NCI-H345 (cell line): Measurements from ENCODE around the gene VPS72.

ENCODE experiments used
- DNase-seq: peaks from one replicate; lab custom pipeline; 2025; lab: John Stamatoyannopoulos, UW

VPS72 gene

GRCh38 chr1:151144474-151145303 is 45.3 kb downstream of the VPS72 start:
- no peak for DNase-seq

DNA sequence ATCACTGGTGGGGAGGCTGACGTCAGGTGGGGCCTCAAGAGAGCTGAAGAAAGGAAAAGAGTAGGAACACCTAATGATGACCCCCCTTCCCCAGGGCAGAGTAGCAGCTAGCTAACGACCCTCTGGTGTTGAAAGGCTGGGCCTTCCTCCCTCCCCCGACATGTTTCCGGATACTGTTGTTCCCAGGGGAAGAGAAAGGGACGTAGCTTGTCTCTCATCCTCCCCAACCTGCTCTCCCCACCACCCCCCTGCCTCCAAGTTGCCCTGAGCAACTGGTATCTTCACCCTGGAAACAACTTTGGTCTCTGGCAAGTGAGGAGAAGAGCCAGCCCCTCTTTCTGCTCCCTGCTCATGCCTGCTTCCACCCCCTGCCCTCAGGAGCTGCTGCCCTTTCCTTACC is 46.0 kb downstream of the VPS72 start:
- no peak for DNase-seq

DNA sequence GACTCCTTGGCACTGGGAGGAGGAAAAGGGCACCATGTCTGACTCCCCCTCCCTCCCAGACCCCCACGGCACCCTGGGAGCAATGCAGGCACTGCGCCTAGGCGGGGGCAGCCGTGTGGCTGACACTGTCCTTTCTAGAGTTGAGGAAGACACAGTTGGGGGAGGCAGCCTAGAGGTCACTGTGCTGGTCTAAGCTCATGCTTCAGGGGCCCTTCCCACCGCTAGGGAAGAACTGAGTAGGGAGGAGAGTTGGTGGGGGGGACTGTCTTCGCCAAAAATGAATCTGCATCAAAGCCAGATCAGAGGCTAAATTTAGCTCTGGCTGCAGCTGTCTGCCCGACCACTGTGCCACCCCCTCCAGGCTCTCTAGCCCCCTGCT is 47.0 kb downstream of the VPS72 start:
- DNase-seq, result no peak

DNA sequence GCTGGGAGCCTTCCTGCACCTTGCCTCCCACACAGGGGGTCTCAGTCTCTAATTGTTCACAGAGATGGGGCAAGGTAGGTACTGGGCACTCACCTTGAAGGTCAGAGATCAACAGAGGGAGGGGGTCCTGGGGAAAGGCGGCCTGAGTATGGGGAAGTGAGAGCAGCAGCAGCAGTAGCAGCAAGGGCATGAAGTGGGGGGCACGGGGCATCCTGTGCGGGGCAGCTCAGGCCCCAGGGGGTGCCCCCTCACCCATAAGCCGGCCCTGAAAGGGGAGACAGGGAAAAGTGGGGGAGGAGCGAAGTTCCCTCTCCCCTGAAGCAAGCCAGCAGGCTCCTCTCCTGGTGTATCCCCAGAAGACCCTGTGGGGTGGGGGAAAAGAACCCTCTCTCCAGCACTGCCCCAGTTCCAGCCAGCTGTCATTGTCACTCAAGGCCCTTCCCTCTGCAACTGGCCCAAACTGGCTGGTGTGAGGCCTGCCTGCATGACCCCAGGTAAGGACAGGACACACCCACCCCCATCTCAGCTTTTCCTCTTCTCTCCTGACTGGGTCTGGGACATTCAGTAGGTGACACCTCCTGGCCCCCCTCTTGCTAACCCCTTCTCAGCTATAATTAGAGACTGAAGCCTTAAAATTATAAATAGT is 47.5 kb downstream of the VPS72 start:
- DNase-seq, result no peak

DNA sequence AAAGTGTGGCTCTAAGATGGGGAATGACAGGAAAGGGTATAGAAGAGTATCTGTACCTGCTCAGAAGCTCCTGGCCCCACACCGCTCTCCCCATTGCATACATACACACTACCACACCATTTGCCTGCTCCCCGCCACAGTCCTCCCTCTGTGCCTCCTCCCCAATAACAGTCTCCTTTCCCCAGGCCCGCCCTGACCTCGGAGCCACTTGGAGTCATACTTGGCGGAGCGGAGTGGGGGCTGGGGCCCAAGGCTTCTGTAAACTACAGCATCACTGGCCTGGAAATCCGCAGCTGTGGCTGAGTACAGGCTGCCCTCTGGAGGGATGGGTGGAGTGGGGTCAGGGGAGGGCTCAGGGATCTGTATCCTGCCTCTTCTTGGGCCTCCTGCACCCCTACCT is 52.2 kb downstream of the VPS72 start:
- DNase-seq, result no peak

DNA sequence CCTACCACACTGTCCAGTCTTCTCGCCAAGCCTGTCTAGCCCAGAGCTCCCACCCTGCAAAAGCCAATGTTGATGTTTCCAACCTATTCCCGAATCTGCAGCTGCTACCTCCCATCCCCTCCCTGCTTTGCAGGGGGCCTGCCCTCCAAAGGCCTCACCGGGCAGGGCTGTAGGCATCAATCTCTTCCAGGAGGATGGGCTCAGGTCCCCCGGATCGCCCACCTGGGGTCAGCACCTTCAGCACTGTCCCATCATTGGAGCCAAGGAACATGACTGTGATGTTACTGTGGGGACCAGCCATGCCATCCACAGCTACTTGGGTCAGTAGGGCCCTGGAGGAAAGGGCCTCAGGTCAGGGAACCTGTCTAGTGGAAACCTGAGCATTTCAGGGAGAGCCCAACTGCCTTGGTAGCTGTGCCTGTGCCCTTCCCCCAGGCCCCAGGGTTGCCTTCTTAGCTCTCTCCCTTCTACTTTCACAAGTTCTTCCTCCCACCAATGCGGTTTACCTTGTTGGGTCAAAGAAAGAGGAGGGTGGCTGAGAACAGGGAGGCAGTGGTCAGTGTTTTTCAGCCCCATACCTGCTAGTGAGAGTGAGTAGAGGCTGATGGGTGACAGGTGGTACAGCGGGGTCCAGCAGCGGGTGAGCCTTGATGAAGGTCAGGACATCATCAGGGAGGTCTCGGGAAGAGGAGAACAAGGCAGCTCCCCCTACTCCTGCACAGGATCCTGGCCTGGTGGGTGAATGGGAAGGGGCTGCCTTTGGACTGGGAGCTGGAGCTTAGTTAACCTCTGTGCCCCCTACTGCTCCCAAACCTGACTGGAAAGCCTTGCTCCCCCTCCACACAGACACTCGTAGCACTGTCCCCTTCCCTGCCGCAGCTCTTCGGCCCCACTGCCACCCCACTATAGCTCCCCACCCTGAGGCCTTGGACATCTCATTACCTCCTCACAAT is 54.3 kb downstream of the VPS72 start:
- DNase-seq, result no peak

GRCh38 chr1:151134991-151135390 is 55.0 kb downstream of the VPS72 start:
- DNase-seq, result no peak

GRCh38 chr1:151134396-151134795 is 55.6 kb downstream of the VPS72 start:
- no peak for DNase-seq

- no peak for DNase-seq
Measured at GRCh38 chr1:151133018-151133806, 56.8 kb downstream of the VPS72 start.

DNA sequence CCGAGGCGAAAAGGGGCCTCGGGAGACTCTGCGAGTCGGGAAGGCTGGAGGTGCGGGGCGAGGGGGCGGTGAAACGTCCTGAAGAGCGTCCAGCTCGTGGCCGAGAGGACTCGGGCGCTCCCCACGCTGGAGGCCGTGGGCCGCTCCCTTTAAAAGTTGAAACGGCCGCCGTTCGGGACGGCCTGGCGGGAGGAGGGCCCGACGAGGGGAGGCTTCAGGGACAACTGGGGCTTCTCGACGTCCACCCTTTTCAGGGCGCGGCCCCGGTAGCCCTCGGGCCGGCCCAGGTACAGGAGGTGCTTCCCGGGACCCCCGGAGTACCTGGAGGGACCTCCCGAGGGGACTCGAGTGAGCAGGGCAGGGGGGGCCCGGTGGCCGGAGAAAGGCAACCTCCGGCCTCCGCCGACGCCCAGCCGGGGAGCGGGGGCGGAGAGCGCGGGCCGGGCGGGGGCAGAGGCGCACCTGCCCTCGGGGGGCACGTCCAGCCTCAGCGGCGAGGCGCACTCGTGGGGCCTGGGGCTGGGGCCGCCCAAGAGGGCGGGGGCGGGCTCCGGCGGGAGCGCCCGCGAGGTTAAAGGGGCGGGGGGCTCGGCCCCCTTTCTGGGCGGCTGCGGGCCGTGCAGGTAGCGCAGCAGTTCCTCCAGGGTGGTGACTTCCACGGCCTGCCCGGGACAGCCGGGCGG is 57.5 kb downstream of the VPS72 start:
- no peak for DNase-seq

- DNase-seq, result no peak
Measured at GRCh38 chr1:151131701-151132334, 58.2 kb downstream of the VPS72 start.

DNA sequence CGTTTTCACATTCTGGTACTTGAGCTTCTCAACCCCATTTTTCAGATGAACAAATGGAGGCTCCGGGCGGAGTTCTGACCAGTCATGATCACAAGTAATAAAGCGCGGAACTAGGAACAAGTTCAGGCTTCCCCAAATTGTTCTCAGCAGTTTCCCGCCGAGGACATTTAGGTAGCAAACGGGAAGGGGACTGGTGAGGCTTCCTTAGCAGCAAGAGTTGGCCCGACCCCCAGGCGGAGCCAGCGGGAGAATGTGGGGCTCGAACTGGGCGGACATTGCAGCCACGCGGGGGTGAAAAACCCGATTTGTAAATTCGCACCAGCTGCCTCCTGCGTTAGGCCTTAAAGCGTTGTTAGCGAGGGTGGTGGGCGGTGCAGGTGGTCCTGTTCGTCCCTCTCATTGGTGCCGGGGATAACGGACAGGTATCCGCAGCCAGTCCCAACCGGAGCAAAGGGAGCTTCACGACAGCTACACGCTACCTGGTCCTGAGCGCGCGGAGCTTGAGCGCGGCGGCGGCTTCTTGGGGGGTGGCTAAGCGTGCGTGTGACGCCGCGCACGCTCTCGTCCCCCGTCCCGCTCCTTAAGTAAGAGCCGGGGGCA is 58.9 kb downstream of the VPS72 start:
- no peak for DNase-seq

DNA sequence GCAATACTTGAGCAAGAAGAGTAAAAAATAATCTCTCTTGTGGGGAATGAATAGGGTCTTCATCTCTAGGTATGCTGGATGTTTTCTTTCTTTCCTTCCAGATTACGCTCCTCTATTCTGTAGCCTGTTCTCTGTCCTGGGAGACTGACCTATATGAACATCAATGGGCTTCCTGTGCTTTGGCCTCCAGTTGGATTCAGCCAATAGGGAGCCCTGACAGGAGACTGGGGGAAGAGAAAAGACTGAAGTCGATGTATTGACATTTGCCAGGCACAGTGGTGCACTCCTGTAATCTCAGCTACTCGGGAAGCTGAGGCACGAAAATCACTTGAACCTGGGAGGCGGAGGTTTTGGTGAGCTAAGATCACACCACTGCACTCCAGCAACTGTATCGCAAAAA is 61.2 kb downstream of the VPS72 start:
- DNase-seq, result no peak
